Natural killer cell (primary cell): ENCODE measurements around the gene SPTLC1. TPM values are rescaled to one million over a fixed set of nuclear protein-coding genes. Genes with fewer than 3 reads are reported as not detected.
"Not testable (repeated sequence)": the region's sequence is repeated elsewhere in the genome, so short reads cannot be mapped to it uniquely, and the experiment has no call there.

ENCODE experiments used
- ATAC-seq, 3 donors: fragments of 150-1000 bp in 2 of 3; fragments of 200-7000 bp in 1 of 3; cut with Tn5 transposase; 1 replicate in 1 of 3; 2 replicates in 2 of 3; pipeline ENCODE4 v1.10.0; 2021; ENCODE audit warnings: mild to moderate bottlenecking in 2 of 3, moderate library complexity in 2 of 3
- DNase-seq, 2 donors: peaks; one replicate each; pipeline versions ENCODE4 v3.0.0 to v3.0.0-alpha.2; 2013 to 2021; ENCODE audit warnings: mixed read lengths in 1 of 2
- H3K27ac ChIP-seq: one replicate; pipeline ENCODE4 v1.5.1; 2013; ENCODE audit warnings: mild to moderate bottlenecking, low read length
- H3K27me3 ChIP-seq: one replicate; pipeline ENCODE4 v1.6.1; 2013; ENCODE audit warnings: low read length; ENCODE audit not compliant: control insufficient read depth, insufficient read depth
- H3K36me3 ChIP-seq: one replicate; pipeline ENCODE4 v1.6.1; 2013; ENCODE audit warnings: low read length; ENCODE audit not compliant: control insufficient read depth, insufficient read depth
- H3K4me1 ChIP-seq: one replicate; pipeline ENCODE4 v1.6.1; 2013; ENCODE audit warnings: low read length; ENCODE audit not compliant: control insufficient read depth, insufficient read depth
- H3K4me3 ChIP-seq: one replicate; pipeline ENCODE4 v1.5.1; 2013; ENCODE audit warnings: low read length
- H3K9me3 ChIP-seq: one replicate; pipeline ENCODE4 v1.6.1; 2013; ENCODE audit warnings: low read length; ENCODE audit not compliant: control insufficient read depth, insufficient read depth
- H3K27ac Mint-ChIP-seq, 2 donors: one replicate each; pipeline ENCODE4 v1.8.0; 2022; ENCODE audit warnings: mild to moderate bottlenecking in 2 of 2, mixed read lengths in 2 of 2, moderate library complexity in 1 of 2
- H3K27me3 Mint-ChIP-seq, 2 donors: one replicate each; pipeline ENCODE4 v1.8.0; 2022; ENCODE audit warnings: low read depth in 2 of 2, mixed read lengths in 2 of 2
- H3K36me3 Mint-ChIP-seq: one replicate; pipeline ENCODE4 v1.8.0; 2022; ENCODE audit warnings: mixed read lengths
- H3K4me1 Mint-ChIP-seq, 2 donors: one replicate each; pipeline ENCODE4 v1.8.0; 2022; ENCODE audit warnings: mixed read lengths in 2 of 2
- H3K4me3 Mint-ChIP-seq: one replicate; pipeline ENCODE4 v1.8.0; 2022; ENCODE audit warnings: mild to moderate bottlenecking, moderate library complexity, mixed read lengths
- H3K9me3 Mint-ChIP-seq, 2 donors: one replicate each; pipeline ENCODE4 v1.8.0; 2022; ENCODE audit warnings: mixed read lengths in 2 of 2
- CTCF ChIP-seq: fragments of 200-600 bp; IDR thresholded peaks from one replicate; pipeline ENCODE4 v1.8.0; 2022; ENCODE audit warnings: antibody characterized with exemption
- WGBS: methylation state at CpG from one replicate; pipeline ENCODE4 v1.1.7; 2013; ENCODE audit warnings: missing lambda C conversion rate; ENCODE audit not compliant: insufficient coverage; 5-methylcytosine and 5-hydroxymethylcytosine counted together
- intact Hi-C: fragments of 100-400 bp; cut with micrococcal nuclease; formaldehyde crosslinking; loops from one replicate; pipeline ENCODE4 v1.14.2; 2022
- total RNA-seq, 4 donors: library from RNA; stranded (reverse); fragments of 120-200 nt in 1 of 4; gene quantifications; one replicate each; pipeline versions ENCODE4 v1.2.3 to v1.2.4, GENCODE V29; 2013 to 2022

The SPTLC1 gene
- total RNA-seq, 3 donors from 2014 or later (not counting 1 experiment from before 2014, with no cell fraction given) = 45.6 to 59.3 (median 47.8) TPM

- Histone ChIP-seq H3K9me3 (no peaks in the 10 kb centered on the region), H3K4me3 (no peak overlapping the region), H3K27me3 (peaks cover 6% of the 10 kb centered on the region), H3K36me3 (no peaks in the 10 kb centered on the region), H3K4me1 (peaks cover 33% of the 10 kb centered on the region), H3K27ac (no peak overlapping the region)
- intact Hi-C loops = no loop called here
- peaks cover 22 to 38% of the 10 kb centered on the region in 2 donors for H3K4me1 Mint-ChIP-seq
- ATAC-seq = no peak
- no peak overlapping the region for H3K27ac Mint-ChIP-seq
- H3K4me3 Mint-ChIP-seq = no peak overlapping the region
- DNase-seq = no peak
- TF ChIP-seq CTCF = no peak
- H3K36me3 Mint-ChIP-seq = peaks cover 2% of the 10 kb centered on the region
- no peaks in the 10 kb centered on the region for H3K9me3 Mint-ChIP-seq
- 82% methylated on average over 19 of the region's 19 CpGs for WGBS
- peaks cover 27 to 30% of the 10 kb centered on the region in 2 donors for H3K27me3 Mint-ChIP-seq
These were observed 21.1 kb upstream of the SPTLC1 start for GRCh38 chr9:92136184-92136858.

- Histone ChIP-seq H3K27me3 (peaks cover 2% of the 10 kb centered on the region), H3K4me3 (no peak overlapping the region), H3K4me1 (peaks cover 27% of the 10 kb centered on the region), H3K36me3 (no peaks in the 10 kb centered on the region), H3K9me3 (no peaks in the 10 kb centered on the region), H3K27ac (no peak overlapping the region)
- Mint-ChIP-seq H3K27me3 (peaks cover 26 to 31% of the 10 kb centered on the region in 2 donors), H3K27ac (no peak overlapping the region), H3K9me3 (no peaks in the 10 kb centered on the region), H3K36me3 (peaks cover 7% of the 10 kb centered on the region), H3K4me3 (no peak overlapping the region), H3K4me1 (peaks cover 16 to 31% of the 10 kb centered on the region in 2 donors)
- intact Hi-C loops = no loop called here
- no peak for TF ChIP-seq CTCF
- ATAC-seq (no peak), DNase-seq (no peak)
- 80% methylated on average over 7 of the region's 7 CpGs for WGBS
These were observed 20.4 kb upstream of the SPTLC1 start for GRCh38 chr9:92135576-92135975.

GRCh38 chr9:92133949-92134604 is 18.9 kb upstream of the SPTLC1 start:
- ATAC-seq (peak; percentile 79 to 87 (median 84)), DNase-seq (peak; percentile 71 to 86)
- peak overlapping the region; percentile 71 for H3K4me3 Mint-ChIP-seq
- H3K36me3 Mint-ChIP-seq = peaks cover 7% of the 10 kb centered on the region
- H3K27ac Mint-ChIP-seq = peak overlapping the region in 1 of 2 donors; percentile 27
- Histone ChIP-seq H3K4me3 (no peak overlapping the region), H3K4me1 (peaks cover 22% of the 10 kb centered on the region), H3K27me3 (no peaks in the 10 kb centered on the region), H3K36me3 (no peaks in the 10 kb centered on the region), H3K27ac (no peak overlapping the region), H3K9me3 (no peaks in the 10 kb centered on the region)
- TF ChIP-seq CTCF = peak; percentile 98
- intact Hi-C loops = no loop called here
- WGBS = 19% methylated on average over 19 of the region's 19 CpGs
- H3K9me3 Mint-ChIP-seq = no peaks in the 10 kb centered on the region
- peaks cover 7 to 23% of the 10 kb centered on the region in 2 donors for H3K4me1 Mint-ChIP-seq
- peaks cover 30 to 31% of the 10 kb centered on the region in 2 donors for H3K27me3 Mint-ChIP-seq

- H3K27me3 ChIP-seq, H3K9me3 Mint-ChIP-seq, intact Hi-C loops, H3K9me3 ChIP-seq, H3K27ac ChIP-seq, H3K4me3 ChIP-seq, H3K4me3 Mint-ChIP-seq, H3K36me3 ChIP-seq, H3K36me3 Mint-ChIP-seq: not testable (repeated sequence)
- peak in 2 of 3 donors; percentile 55 to 62 for ATAC-seq
- H3K4me1 ChIP-seq = peaks cover 22% of the 10 kb centered on the region
- Mint-ChIP-seq H3K27me3 (peaks cover 28 to 31% of the 10 kb centered on the region in 2 donors), H3K27ac (peak overlapping the region in 1 of 2 donors; percentile 55), H3K4me1 (peaks cover 7 to 23% of the 10 kb centered on the region in 2 donors)
- DNase-seq = peak in 1 of 2 donors; percentile 48
- 84% methylated on average over 1 of the region's 1 CpG for WGBS
These were observed 17.7 kb upstream of the SPTLC1 start for GRCh38 chr9:92132913-92133312.
